Body of pancreas (tissue), 4 donors: ENCODE measurements around the gene CTF1.

Experiments
- CTCF ChIP-seq, 7 experiments: fragments of 450-650 bp in 4 of 7; fragments of 200-600 bp in 3 of 7; sonication (generic) in 3 of 7; IDR thresholded peaks; one replicate each; pipeline ENCODE4 v1.5.1; 2016 to 2019; ENCODE audit warnings: antibody characterized with exemption in 7 of 7
- POLR2A ChIP-seq, 3 donors: fragments of 450-650 bp; IDR thresholded peaks; one replicate each; pipeline ENCODE4 v1.6.1; 2016; ENCODE audit warnings: antibody characterized with exemption in 3 of 3, mild to moderate bottlenecking in 2 of 3

GRCh38 chr16:30904114-30904780, 7.8 kb downstream of the CTF1 start:
- TF ChIP-seq CTCF (IDR thresholded peaks at IDR 0.05) (no peak), POLR2A (IDR thresholded peaks at IDR 0.05) (no peak)
